Body of pancreas (tissue), 4 donors: ENCODE results near the gene UTF1.

Source experiments
- POLR2A ChIP-seq, 3 donors: fragments of 450-650 bp; IDR thresholded peaks; one replicate each; pipeline ENCODE4 v1.6.1; 2016; ENCODE audit warnings: antibody characterized with exemption in 3 of 3, mild to moderate bottlenecking in 2 of 3
- TF ChIP-seq, protein P1 (sequence below), 7 experiments: fragments of 450-650 bp in 4 of 7; fragments of 200-600 bp in 3 of 7; sonication (generic) in 3 of 7; IDR thresholded peaks; one replicate each; pipeline ENCODE4 v1.5.1; 2016 to 2019; ENCODE audit warnings: antibody characterized with exemption in 7 of 7

DNA sequence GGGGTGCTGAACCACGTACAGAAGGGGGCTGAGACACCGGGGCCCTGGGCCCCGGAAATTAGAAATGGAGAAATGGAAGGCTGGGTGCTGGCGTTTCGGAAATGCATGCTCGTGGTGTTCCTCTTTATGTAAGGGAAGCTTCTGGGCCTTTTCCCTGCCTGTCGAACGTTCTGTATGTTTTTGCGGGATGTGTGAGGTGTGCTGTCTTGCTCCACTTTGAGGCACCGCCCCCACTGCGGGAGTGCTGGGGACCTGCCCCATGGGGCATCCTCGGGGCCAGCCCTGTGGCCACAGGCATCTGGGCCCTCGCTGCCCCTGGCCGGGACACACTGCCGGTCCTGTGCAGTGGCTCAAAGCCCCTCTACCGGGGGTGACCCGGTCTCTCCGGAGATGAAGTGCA is 5.9 kb downstream of the UTF1 start:
- TF ChIP-seq, protein P1, sequence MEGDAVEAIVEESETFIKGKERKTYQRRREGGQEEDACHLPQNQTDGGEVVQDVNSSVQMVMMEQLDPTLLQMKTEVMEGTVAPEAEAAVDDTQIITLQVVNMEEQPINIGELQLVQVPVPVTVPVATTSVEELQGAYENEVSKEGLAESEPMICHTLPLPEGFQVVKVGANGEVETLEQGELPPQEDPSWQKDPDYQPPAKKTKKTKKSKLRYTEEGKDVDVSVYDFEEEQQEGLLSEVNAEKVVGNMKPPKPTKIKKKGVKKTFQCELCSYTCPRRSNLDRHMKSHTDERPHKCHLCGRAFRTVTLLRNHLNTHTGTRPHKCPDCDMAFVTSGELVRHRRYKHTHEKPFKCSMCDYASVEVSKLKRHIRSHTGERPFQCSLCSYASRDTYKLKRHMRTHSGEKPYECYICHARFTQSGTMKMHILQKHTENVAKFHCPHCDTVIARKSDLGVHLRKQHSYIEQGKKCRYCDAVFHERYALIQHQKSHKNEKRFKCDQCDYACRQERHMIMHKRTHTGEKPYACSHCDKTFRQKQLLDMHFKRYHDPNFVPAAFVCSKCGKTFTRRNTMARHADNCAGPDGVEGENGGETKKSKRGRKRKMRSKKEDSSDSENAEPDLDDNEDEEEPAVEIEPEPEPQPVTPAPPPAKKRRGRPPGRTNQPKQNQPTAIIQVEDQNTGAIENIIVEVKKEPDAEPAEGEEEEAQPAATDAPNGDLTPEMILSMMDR (IDR thresholded peaks at IDR 0.05) = no peak
- TF ChIP-seq POLR2A (IDR thresholded peaks at IDR 0.05) = no peak
